Activated CD4-positive, alpha-beta T cell treated with anti-CD3 and anti-CD28 coated beads, Interleukin-2, amount 50 U/mL, for 16 hours (primary cell): Measurements from ENCODE around the gene C16orf96.

Source experiments
- DNase-seq: peaks from one replicate; pipeline ENCODE4 v3.0.0-alpha.2; 2020

C16orf96 gene

DNA sequence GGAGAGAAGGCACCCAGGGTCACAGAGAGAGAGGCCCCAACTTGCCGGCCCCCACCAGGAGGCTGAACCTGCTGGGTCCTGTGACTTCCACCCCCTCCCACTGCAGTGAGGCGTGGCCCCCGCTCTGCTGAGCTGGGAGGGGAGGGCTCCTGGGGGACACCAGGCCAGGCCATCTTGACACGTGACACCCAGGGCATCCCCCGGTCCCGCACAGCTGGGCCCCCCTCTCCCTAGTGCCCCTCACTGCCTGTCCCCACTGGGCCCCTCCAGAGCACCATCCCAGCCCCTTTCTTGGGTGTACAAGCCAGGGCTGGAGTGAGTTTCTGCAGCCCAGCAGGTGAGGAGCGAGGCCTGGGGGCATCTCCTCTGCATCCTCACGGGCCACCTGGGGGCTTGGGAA lies 46.2 kb downstream of the C16orf96 start:
- DNase-seq = no peak

DNA sequence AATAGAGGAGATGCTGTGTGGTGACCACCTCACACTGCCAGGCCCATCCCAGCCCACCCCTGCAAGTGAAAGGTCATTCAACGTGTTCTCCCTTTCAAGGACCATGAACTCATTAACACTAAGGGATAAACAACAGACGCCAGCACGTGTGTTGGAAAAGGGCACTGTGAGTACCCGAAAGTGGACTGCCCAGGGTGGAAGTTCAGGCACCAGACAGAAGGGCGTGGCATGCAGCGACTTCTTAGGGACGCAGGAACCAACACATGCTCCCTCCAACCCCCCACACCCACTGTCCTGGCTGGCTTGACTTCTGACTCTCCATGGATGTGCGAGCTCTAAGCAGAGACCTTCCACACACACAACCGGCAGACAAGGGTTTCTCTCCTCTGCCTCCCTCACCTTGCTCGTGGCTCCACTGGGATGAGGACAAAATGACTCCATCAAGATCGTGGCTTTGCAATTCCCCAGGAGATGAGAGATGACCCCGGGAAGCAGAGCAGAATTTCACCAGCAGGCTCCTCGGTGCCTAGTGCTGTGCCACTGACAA lies 47.6 kb downstream of the C16orf96 start:
- DNase-seq = no peak

GRCh38 chr16:4604401-4604800 lies 48.3 kb downstream of the C16orf96 start:
- no peak for DNase-seq

DNA sequence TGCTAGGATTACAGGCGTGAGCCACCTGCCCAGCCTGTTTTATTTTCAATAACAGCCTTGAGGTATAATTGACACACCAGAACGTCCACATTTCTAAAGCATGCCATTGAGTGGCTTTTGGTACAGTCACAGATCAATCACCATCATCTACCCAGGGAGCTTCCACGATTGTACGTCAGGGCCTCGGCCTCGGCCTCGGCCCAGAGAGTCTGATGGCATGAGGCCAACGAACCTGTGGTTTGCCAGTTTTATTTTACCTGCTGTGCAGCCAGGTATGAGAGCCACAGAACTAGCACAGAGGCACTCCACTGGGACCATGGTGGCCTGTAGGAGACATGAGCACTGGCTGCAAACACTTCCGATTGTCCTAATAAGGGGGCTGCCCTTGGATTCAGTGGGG lies 50.2 kb downstream of the C16orf96 start:
- no peak for DNase-seq

DNA sequence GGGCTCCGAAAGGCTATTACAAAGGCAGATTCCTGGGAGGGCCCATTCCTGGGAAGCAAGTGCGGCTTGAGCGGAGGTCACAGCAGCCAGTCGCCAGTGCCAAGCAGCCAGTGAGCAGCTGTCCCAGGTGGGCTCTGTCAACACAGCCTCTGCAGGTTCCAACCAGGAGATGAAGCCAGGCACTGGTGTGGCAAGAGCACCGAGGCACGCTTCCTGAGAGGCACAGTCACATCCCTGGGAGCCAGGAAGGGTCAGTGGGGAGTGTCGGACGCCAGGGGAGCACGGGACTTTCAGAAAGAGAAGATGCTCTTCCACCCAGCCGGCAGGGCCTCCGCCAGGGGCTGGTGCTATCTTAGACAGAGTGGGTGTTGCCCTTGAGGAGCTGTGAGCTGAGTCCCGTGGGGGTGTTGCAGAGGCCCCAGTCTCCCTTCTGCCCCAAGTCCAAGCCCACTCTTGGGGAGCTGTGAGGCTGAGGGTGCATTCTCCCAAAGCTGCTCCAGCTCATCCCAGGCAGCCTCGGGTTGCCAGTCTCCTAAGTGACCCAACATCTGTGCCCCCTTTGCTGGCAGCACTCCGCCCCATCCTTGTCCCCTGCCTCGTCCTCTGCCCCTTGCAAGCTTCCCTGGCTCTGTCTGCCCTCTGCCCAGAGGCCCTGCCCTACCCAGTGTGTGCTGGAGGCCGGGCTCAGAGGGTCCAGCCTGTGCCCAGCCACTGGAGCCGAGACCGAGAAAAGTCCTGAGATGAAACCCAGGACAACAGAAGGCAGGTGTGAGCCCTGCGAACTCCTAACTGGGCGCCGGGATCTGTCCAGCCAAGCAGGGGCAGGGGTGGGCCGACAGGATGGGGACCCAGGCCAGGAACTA lies 51.9 kb downstream of the C16orf96 start:
- DNase-seq = no peak

DNA sequence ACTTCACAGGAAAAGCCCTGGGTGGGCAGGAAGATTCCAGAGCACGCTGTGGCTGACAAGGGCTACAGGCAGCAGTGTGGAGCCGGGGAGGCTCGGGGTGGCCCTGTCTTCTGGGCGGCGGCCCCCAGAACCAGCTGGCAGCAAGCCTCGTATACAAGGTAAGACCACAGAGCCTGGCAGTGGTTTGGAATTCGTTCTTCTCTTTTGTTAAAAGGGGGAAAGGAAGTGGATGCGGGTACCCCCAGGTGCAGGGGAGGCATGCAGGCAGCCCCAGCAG lies 52.5 kb downstream of the C16orf96 start:
- DNase-seq = no peak

GRCh38 chr16:4609200-4610010 lies 53.3 kb downstream of the C16orf96 start:
- no peak for DNase-seq

- no peak for DNase-seq
Measured at GRCh38 chr16:4610011-4611005, 54.2 kb downstream of the C16orf96 start.

GRCh38 chr16:4611337-4612021 lies 55.3 kb downstream of the C16orf96 start:
- DNase-seq = no peak

- DNase-seq = no peak
Measured at GRCh38 chr16:4612474-4612931, 56.4 kb downstream of the C16orf96 start.

GRCh38 chr16:4612977-4613635 lies 57.0 kb downstream of the C16orf96 start:
- DNase-seq = no peak

GRCh38 chr16:4613636-4614570 lies 57.8 kb downstream of the C16orf96 start:
- peak; percentile 43 for DNase-seq

DNA sequence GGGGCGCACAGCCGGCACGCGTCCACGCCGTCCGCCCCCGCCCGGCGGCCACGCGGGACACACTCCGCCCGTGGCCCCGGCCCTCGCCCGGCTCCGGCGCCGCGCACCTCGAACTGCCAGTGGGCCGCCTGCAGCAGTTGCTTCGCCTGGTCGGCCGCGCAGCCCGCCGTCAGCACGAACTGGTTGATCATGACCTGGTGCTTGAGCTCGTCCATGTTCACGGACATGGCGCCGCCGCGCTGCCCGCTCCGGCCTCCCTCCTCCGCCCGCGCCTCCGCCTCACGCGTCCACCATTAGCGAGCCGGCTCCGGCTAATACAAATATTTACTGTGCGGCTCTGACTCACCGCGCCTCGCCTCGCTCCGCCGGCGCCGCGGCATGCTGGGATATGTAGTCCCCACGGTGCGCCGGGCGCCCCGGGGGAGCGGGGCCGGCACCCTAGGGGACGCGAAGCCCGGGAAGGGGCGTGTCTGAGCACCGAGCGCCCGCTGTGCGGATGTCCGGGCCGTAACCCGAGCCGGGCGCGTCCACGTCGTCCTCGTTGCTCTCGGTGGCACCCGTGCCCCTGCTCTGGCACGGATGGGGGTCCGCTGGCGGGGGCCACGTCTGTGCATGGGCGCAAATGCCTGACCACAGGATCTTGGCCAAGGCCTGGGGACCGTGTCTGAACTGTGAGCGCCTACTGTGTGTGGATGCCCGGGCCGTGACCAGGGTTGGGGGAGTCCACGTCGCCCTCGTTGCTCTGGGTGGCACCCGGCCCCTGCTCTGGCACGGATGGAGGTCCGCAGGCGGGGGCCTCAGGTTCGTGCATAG lies 58.6 kb downstream of the C16orf96 start, which contains the start of gene UBALD1:
UBALD1 (minus strand) TSS at position 318 of the 813 bp plus-strand sequence; CDS start at position 227, 91 bp downstream.
- DNase-seq = peak; percentile 84

DNA sequence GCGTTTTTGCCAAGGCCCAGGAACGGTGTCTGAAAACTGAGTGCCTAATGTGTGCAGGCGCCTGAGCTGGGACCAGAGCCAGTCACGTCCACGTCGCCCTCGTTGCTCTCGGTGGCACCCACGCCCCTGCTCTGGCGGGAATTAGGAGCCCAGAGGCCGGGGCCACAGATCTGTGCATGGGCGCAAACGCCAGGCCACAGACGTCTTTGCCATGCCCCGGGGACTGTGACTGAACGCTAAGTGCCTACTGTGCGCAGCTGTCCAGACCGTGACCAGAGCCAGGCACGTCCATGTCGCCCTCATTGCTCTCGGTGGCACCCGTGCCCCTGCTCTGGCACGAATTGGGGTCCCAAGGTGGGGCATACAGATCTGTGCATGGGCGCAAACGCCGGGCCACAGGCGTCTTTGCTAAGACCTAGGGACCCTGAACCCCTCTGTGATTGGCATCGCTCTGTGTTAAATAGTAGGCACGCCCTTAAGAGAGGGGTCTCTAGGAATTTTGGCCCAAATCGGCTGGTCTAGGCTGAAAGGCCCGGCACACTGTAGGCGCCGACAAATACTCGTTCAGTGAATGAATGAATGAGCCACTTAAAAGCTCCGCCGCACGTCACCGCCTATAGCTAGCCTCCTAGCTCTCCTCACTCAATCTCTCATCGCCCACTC lies 59.4 kb downstream of the C16orf96 start:
- no peak for DNase-seq

- DNase-seq = peak; percentile 100
Measured at GRCh38 chr16:4616047-4616811, 60.1 kb downstream of the C16orf96 start.

DNA sequence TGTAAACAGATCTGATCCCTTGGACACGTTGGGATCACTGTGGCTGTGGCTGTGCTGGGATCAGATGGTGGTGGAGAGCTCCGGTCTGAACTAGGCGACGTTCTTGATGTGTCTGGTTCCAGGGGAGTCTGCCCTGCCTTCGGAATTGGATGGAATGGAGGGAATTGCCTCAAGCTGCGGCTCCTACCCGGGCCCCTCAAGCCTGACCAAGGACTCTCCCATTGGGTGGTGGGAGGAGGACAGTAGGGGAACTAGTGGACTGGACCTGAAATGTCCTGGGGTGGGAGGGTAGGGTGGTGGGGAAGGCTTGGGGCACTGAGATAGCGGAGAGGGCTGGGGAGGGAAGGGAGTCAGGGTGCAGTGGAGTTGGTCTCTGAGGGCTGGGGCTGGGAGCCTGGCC lies 61.7 kb downstream of the C16orf96 start:
- no peak for DNase-seq

DNA sequence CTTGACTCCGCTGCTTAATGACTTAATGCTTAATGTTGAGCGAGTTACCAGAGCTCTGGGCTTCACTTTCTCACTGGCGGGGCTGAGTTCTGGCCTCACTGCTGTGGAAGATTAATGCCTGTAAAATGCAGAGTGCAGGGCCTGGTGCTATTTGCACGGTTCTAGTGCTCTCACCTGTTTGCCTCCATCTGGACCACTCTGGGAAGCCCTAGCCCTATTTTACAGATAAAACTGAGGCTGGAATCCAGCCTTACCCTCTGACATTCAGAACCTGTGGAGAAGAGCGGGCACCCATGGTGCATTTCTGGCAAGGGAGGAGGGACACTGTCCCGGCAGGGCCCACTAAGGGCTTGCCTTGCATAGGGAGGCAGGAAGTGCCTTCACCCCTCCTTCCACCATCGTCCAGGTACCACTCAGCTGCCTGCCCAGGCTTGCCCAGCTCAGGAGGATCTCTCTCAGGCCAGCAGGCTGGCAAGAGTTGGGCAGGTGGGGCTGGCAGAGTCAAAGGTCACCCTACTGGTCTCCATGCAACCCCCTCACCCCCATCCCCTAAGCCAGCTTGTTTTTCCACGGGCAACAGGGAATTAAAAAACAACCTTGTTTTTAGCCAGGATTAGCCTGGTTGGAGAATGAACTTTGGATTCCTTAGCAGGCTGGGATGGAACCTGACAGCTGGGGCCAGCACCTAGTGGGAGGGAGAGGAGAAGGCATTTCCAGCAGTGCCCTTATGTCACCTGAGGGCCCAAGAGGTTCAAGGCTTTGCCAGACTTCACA lies 62.7 kb downstream of the C16orf96 start:
- no peak for DNase-seq
